HepG2 (cell line): Measurements from ENCODE around the gene COBL. TPM values are rescaled to one million over a fixed set of nuclear protein-coding genes. Genes with fewer than 3 reads are reported as not detected.

Experiments used
- ATAC-seq: fragments of 200-7000 bp; cut with Tn5 transposase; 3 replicates; pipeline ENCODE4 v1.9.1; 2020; ENCODE audit warnings: mild to moderate bottlenecking, moderate library complexity
- BruUV-seq: library from RNA; stranded (reverse); fragments of 400-500 nt; replicated peaks from 2 replicates; lab custom pipeline; 2021; lab: Mats Ljungman, UMichigan
- CTCF ChIA-PET: fragments of 300-600 bp; formaldehyde crosslinking; extraction: SDS; loops from one replicate; lab custom pipeline; 2021; ENCODE audit warnings: low total read pairs, inconsistent platforms, low intra/inter-chr PET ratio; lab: Yijun Ruan, JAX
- POLR2A ChIA-PET: fragments of 350-600 bp; sonication (Branson Sonifier 250); formaldehyde crosslinking; loops from one replicate; lab custom pipeline; 2020; ENCODE audit warnings: antibody characterized with exemption, inconsistent platforms; lab: Yijun Ruan, JAX
- DNase-seq: peaks from one replicate; pipeline ENCODE4 v3.0.0-alpha.2; 2015; ENCODE audit warnings: low spot score
- FAIRE-seq: peaks from 3 replicates; lab custom pipeline; 2011; peaks lifted over from hg19 to GRCh38; lab: Jason Lieb, UNC
- H2AFZ ChIP-seq: one replicate; pipeline ENCODE4 v1.6.1; 2011; ENCODE audit warnings: low read length, inconsistent platforms
- H3K27ac ChIP-seq: fragments of 300-600 bp; 3 replicates; pipeline ENCODE4 v1.8.0; 2011; ENCODE audit warnings: mixed run types, mild to moderate bottlenecking, mixed read lengths, low read length, inconsistent platforms; ENCODE audit not compliant: insufficient read depth; ENCODE audit errors: extremely low read length
- H3K27me3 ChIP-seq, 2 experiments: fragments of 200-600 bp in 1 of 2; 2 replicates in 1 of 2; 3 replicates in 1 of 2; pipeline versions ENCODE4 v1.6.0 to v1.8.0; 2011; ENCODE audit warnings: low read length in 2 of 2, mild to moderate bottlenecking in 2 of 2, moderate library complexity in 2 of 2, inconsistent platforms in 1 of 2; ENCODE audit not compliant: insufficient read depth in 2 of 2, control insufficient read depth in 1 of 2
- H3K36me3 ChIP-seq, 2 experiments: fragments of 200-600 bp in 1 of 2; replicated peaks in 1 of 2; 2 replicates in 1 of 2; 3 replicates in 1 of 2; pipeline versions ENCODE4 v1.5.1 to v1.8.0; 2011; ENCODE audit warnings: low read length in 2 of 2, inconsistent platforms in 1 of 2; ENCODE audit not compliant: insufficient read depth in 2 of 2, control insufficient read depth in 1 of 2
- H3K4me1 ChIP-seq: 2 replicates; pipeline ENCODE4 v1.5.1; 2012; ENCODE audit warnings: low read length, inconsistent platforms; ENCODE audit not compliant: insufficient read depth
- H3K4me2 ChIP-seq: 2 replicates; pipeline ENCODE4 v1.6.0; 2011; ENCODE audit warnings: low read depth, low read length, inconsistent platforms
- H3K4me3 ChIP-seq, 3 experiments: fragments of 200-600 bp in 1 of 3; sonication (generic), shearing (Covaris generic) in 1 of 3; replicated peaks in 1 of 3; 2 replicates each; pipeline ENCODE4 v1.5.1; 2011 to 2016; ENCODE audit warnings: low read length in 3 of 3, inconsistent platforms in 2 of 3, low read depth in 2 of 3, mild to moderate bottlenecking in 2 of 3, control low read depth in 1 of 3, mixed read lengths in 1 of 3; ENCODE audit not compliant: insufficient read depth in 1 of 3
- H3K79me2 ChIP-seq: one replicate; pipeline ENCODE4 v1.6.1; 2011; ENCODE audit warnings: low read length, inconsistent platforms; ENCODE audit not compliant: insufficient read depth
- H3K9ac ChIP-seq: 2 replicates; pipeline ENCODE4 v1.6.0; 2011; ENCODE audit warnings: mild to moderate bottlenecking, low read depth, low read length, inconsistent platforms; ENCODE audit not compliant: insufficient read depth
- H3K9me3 ChIP-seq: 2 replicates; pipeline ENCODE4 v1.5.1; 2012; ENCODE audit warnings: mild to moderate bottlenecking, low read length
- H4K20me1 ChIP-seq: 2 replicates; pipeline ENCODE4 v1.6.0; 2011; ENCODE audit warnings: inconsistent platforms, mild to moderate bottlenecking, low read length, moderate library complexity; ENCODE audit not compliant: insufficient read depth
- CBFB ChIP-seq: sonication (generic); formaldehyde crosslinking; IDR thresholded peaks from 2 replicates; pipeline ENCODE4 v1.4.0; 2020; ENCODE audit warnings: missing genetic modification reagents
- GLMP ChIP-seq: sonication (generic); formaldehyde crosslinking; IDR thresholded peaks from 2 replicates; pipeline ENCODE4 v1.9.0; 2021; ENCODE audit warnings: missing genetic modification reagents, mild to moderate bottlenecking, borderline replicate concordance
- MTA3 ChIP-seq: sonication (generic); formaldehyde crosslinking; IDR thresholded peaks from 2 replicates; pipeline ENCODE4 v1.4.0; 2020; ENCODE audit warnings: missing genetic modification reagents
- SALL2 ChIP-seq: sonication (generic); formaldehyde crosslinking; IDR thresholded peaks from 2 replicates; pipeline ENCODE4 v1.8.1; 2023; ENCODE audit warnings: mild to moderate bottlenecking, missing genetic modification reagents, inconsistent platforms
- SOX13 ChIP-seq, 3 experiments: fragments of 450-650 bp in 1 of 3; sonication (generic) in 1 of 3; formaldehyde crosslinking in 1 of 3; IDR thresholded peaks in 2 of 3; conservative IDR thresholded peaks in 1 of 3; 2 replicates each; pipeline versions ENCODE4 v1.5.0 to v1.6.1; 2016 to 2020; ENCODE audit warnings: antibody characterized with exemption in 1 of 3, mild to moderate bottlenecking in 1 of 3, missing compliant biosample characterization in 1 of 3, missing genetic modification reagents in 1 of 3, moderate library complexity in 1 of 3
- TCF12 ChIP-seq, 2 experiments: fragments of 450-650 bp in 1 of 2; sonication (generic) in 1 of 2; formaldehyde crosslinking in 1 of 2; IDR thresholded peaks; 2 replicates each; pipeline versions ENCODE4 v1.6.1 to v1.8.0; 2017 to 2022; ENCODE audit warnings: antibody characterized with exemption in 1 of 2, mild to moderate bottlenecking in 1 of 2, missing genetic modification reagents in 1 of 2, moderate library complexity in 1 of 2
- TSC22D2 ChIP-seq: sonication (generic); formaldehyde crosslinking; IDR thresholded peaks from 2 replicates; pipeline ENCODE4 v1.5.1; 2020; ENCODE audit warnings: missing genetic modification reagents, mild to moderate bottlenecking, borderline replicate concordance
- ZNF549 ChIP-seq: sonication (generic); formaldehyde crosslinking; IDR thresholded peaks from 2 replicates; pipeline ENCODE4 v1.5.0; 2020; ENCODE audit warnings: missing genetic modification reagents
- WGBS: methylation state at CpG from one replicate; pipeline ENCODE4 v1.1.6; 2017; ENCODE audit warnings: low lambda C conversion rate; 5-methylcytosine and 5-hydroxymethylcytosine counted together
- in situ Hi-C: cut with HindIII; loops from 2 replicates; pipeline ENCODE4 v1.10.0; 2017; ENCODE audit warnings: low pct_unique_long_range_greater_than_20kb; ENCODE audit not compliant: extremely low pct_ligation_motif_present
- intact Hi-C: fragments of 100-400 bp; cut with micrococcal nuclease; formaldehyde crosslinking; loops from one replicate; pipeline ENCODE4 v1.10.0; 2022; ENCODE audit not compliant: unreplicated experiment
- polyA plus RNA-seq, 8 experiments: library from polyadenylated mRNA; depleted of rRNA in 3 of 8; stranded (reverse) in 7 of 8; unstranded in 1 of 8; fragments of >200 nt; fragmentation: Illumina TruSeq in 4 of 8; extraction: Trizol in 4 of 8; gene quantifications; 2 replicates each; pipeline versions ENCODE4 v1.2.1 to v1.2.3, GENCODE V29; 2011 to 2016; ENCODE audit warnings: low read depth in 4 of 8, missing spikeins in 1 of 8, mixed read lengths in 1 of 8; ENCODE audit not compliant: insufficient read depth in 1 of 8
- total RNA-seq, 5 experiments: library from RNA; depleted of rRNA; stranded (reverse); fragments of >200 nt; fragmentation: Illumina TruSeq; extraction: Trizol; gene quantifications; 2 replicates each; pipeline ENCODE4 v1.2.3, GENCODE V29; 2016; ENCODE audit warnings: low read depth in 1 of 5

Gene COBL
- total and polyA plus RNA-seq, 2 of the 13 experiments (the other 11 are each of a cell fraction or from before 2014, with no cell fraction given) = 3.8 to 4.9 TPM

GRCh38 chr7:51006483-51007235 lies 309.9 kb downstream of the COBL start:
- DNase-seq = no peak
- TF ChIP-seq SALL2 (CRISPR knock-in tag) (no peak), CBFB (no peak), TSC22D2 (CRISPR knock-in tag) (no peak)
- H4K20me1 ChIP-seq = no peaks in the 10 kb centered on the region
- no peaks in the 10 kb centered on the region for H3K9me3 ChIP-seq
- WGBS = 0% methylated on average over 3 of the region's 3 CpGs
- no peak overlapping the region for H3K4me2 ChIP-seq
- no peak overlapping the region for H3K4me3 ChIP-seq
- H3K79me2 ChIP-seq = no peaks in the 10 kb centered on the region
- ATAC-seq = peak; percentile 84
- CTCF ChIA-PET = no interaction called here
- no peak overlapping the region for H3K9ac ChIP-seq
- H2AFZ ChIP-seq = no peak overlapping the region
- intact Hi-C loops = no loop called here
- in situ Hi-C loops = no loop called here
- POLR2A ChIA-PET = no interaction called here
- no peak for FAIRE-seq
- peaks cover 0 to 11% of the 10 kb centered on the region in 2 experiments; a peak in 1 of 5 replicates for H3K27me3 ChIP-seq
- H3K27ac ChIP-seq = no peak overlapping the region
- H3K36me3 ChIP-seq = no peaks in the 10 kb centered on the region
- peaks cover 15% of the 10 kb centered on the region; the same call in 1 of the 2 replicates for H3K4me1 ChIP-seq
- BruUV-seq = no TSS peak

- no peak for TF ChIP-seq MTA3 (CRISPR knock-in tag)
- no peak for TF ChIP-seq GLMP (CRISPR knock-in tag)
- no peak for TF ChIP-seq ZNF549 (CRISPR knock-in tag)
- TF ChIP-seq TCF12 (IDR thresholded peaks at IDR 0.05) = no peak
- no peak for TF ChIP-seq TCF12 (CRISPR knock-in tag; IDR thresholded peaks at IDR 0.05)
- TF ChIP-seq SOX13 (IDR thresholded peaks at IDR 0.05) = no peak
- no peak for TF ChIP-seq SOX13 (CRISPR knock-in tag; conservative IDR thresholded peaks at IDR 0.05 in 1 of 2, IDR thresholded peaks at IDR 0.05 in 1 of 2)
- no peak overlapping the region for H2AFZ ChIP-seq
- H3K9ac ChIP-seq = no peak overlapping the region
- intact Hi-C loops = no loop called here
- FAIRE-seq (no peak), DNase-seq (no peak), ATAC-seq (no peak)
- peaks cover 5% of the 10 kb centered on the region for H3K9me3 ChIP-seq
- no TSS peak for BruUV-seq
- POLR2A ChIA-PET = no interaction called here
- 62% methylated on average over 2 of the region's 2 CpGs for WGBS
- in situ Hi-C loops = no loop called here
- no peak overlapping the region for H3K4me2 ChIP-seq
- H3K4me3 ChIP-seq = no peak overlapping the region
- peaks cover 12% of the 10 kb centered on the region; the same call in 1 of the 2 replicates for H3K4me1 ChIP-seq
- no peaks in the 10 kb centered on the region for H4K20me1 ChIP-seq
- H3K79me2 ChIP-seq = no peaks in the 10 kb centered on the region
- no peaks in the 10 kb centered on the region; a peak in 1 of 5 replicates for H3K27me3 ChIP-seq
- no peaks in the 10 kb centered on the region for H3K36me3 ChIP-seq
- CTCF ChIA-PET = no interaction called here
- H3K27ac ChIP-seq = no peak overlapping the region
These were observed 311.5 kb downstream of the COBL start for GRCh38 chr7:51005074-51005473.
